ENCODE measurements around the gene NCBP3.

NCBP3 gene

GRCh38 chr17:3768341-3768740 is 77.7 kb downstream of the NCBP3 start:
- no peak for DNase-seq (ENCODE audit: low read depth)
- H3K4me3 ChIP-seq (ENCODE audit: low read depth, low read length), result no peak overlapping the region

- H3K4me3 ChIP-seq (ENCODE audit: low read depth, low read length), result no peak overlapping the region
- no peak for DNase-seq (ENCODE audit: low read depth)
Measured at GRCh38 chr17:3766779-3767178, 79.3 kb downstream of the NCBP3 start.

- no peak for DNase-seq (ENCODE audit: low read depth)
- H3K4me3 ChIP-seq (ENCODE audit: low read depth, low read length), result no peak overlapping the region
Measured at GRCh38 chr17:3765981-3766380, 80.1 kb downstream of the NCBP3 start.

GRCh38 chr17:3763777-3764170 is 82.3 kb downstream of the NCBP3 start:
- no peak for DNase-seq (ENCODE audit: low read depth)
- no peak overlapping the region for H3K4me3 ChIP-seq (ENCODE audit: low read depth, low read length)

- H3K4me3 ChIP-seq (ENCODE audit: low read depth, low read length), result no peak overlapping the region
- no peak for DNase-seq (ENCODE audit: low read depth)
Measured at GRCh38 chr17:3762922-3763776, 82.9 kb downstream of the NCBP3 start.

GRCh38 chr17:3761918-3762380 is 84.1 kb downstream of the NCBP3 start:
- no peak for DNase-seq (ENCODE audit: low read depth)
- no peak overlapping the region for H3K4me3 ChIP-seq (ENCODE audit: low read depth, low read length)

- no peak overlapping the region for H3K4me3 ChIP-seq (ENCODE audit: low read depth, low read length)
- DNase-seq (ENCODE audit: low read depth), result no peak
Measured at GRCh38 chr17:3761036-3761917, 84.8 kb downstream of the NCBP3 start.

GRCh38 chr17:3759597-3760216 is 86.3 kb downstream of the NCBP3 start:
- DNase-seq (ENCODE audit: low read depth), result no peak
- no peak overlapping the region for H3K4me3 ChIP-seq (ENCODE audit: low read depth, low read length)

- DNase-seq (ENCODE audit: low read depth), result no peak
- H3K4me3 ChIP-seq (ENCODE audit: low read depth, low read length), result no peak overlapping the region
Measured at GRCh38 chr17:3755335-3756030, 90.6 kb downstream of the NCBP3 start.

- no peak overlapping the region for H3K4me3 ChIP-seq (ENCODE audit: low read depth, low read length)
- DNase-seq (ENCODE audit: low read depth), result no peak
Measured at GRCh38 chr17:3754458-3755334, 91.3 kb downstream of the NCBP3 start.

- no peak overlapping the region for H3K4me3 ChIP-seq (ENCODE audit: low read depth, low read length)
Measured at GRCh38 chr17:3754066-3754457, 92.0 kb downstream of the NCBP3 start.

GRCh38 chr17:3753624-3754023 is 92.4 kb downstream of the NCBP3 start:
- DNase-seq (ENCODE audit: low read depth), result no peak
- H3K4me3 ChIP-seq (ENCODE audit: low read depth, low read length), result no peak overlapping the region

More at GRCh38 chr17:3754066-3754457, 92.0 kb downstream of the NCBP3 start:
- no peak for DNase-seq (ENCODE audit: low read depth)

All from skeletal muscle cell (primary cell).